Retinal pigment epithelial cell (primary cell): ENCODE data around the gene FMN2.
A peak's percentile ranks its signal among the peaks of the same experiment; 100 is the strongest.

Source experiments
- DNase-seq: peaks from one replicate; pipeline ENCODE4 v3.0.0-alpha.2; 2010; ENCODE audit warnings: low read depth
- H3K4me3 ChIP-seq: 2 replicates; pipeline ENCODE4 v1.5.1; 2011; ENCODE audit warnings: mild to moderate bottlenecking, low read length, control low read depth, moderate library complexity
- TF ChIP-seq, protein P1 (sequence below): conservative IDR thresholded peaks from 2 replicates; pipeline ENCODE4 v1.5.1; 2011; ENCODE audit warnings: low read depth, low read length, control low read depth, inconsistent platforms

The FMN2 gene

DNA sequence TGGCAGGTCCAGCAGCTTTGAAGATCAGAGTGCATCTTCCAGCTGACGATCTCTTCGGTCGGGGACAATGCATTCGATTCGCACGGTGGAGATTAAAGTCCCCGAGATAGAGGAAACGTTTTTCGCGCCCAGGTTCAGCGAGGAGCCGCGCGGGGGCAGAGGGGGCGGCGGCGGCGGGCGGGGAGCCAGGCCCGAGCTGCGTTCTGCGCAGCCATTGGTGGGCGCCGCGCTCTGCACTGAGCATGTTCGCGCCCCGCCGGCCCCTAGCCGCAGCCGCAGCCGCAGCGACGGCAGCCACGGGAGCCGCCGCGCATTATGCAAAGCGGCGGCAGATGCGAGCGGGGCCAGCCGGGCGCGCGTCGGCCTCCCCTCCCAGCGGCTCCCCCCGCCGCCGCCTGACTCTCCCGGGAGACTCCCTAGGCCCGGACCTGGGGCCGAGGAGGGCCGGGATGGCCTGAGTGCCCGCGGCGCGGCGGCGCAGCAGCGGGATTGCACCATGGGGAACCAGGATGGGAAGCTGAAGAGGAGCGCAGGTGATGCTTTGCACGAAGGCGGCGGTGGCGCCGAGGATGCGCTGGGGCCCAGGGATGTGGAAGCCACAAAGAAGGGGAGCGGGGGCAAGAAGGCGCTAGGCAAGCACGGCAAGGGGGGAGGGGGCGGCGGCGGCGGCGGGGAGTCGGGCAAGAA lies at the start of gene FMN2:
TSS of gene FMN2 (plus strand) at position 270 of the 687 bp plus-strand sequence. CDS start at position 497, 227 bp downstream.
- TF ChIP-seq, protein P1, sequence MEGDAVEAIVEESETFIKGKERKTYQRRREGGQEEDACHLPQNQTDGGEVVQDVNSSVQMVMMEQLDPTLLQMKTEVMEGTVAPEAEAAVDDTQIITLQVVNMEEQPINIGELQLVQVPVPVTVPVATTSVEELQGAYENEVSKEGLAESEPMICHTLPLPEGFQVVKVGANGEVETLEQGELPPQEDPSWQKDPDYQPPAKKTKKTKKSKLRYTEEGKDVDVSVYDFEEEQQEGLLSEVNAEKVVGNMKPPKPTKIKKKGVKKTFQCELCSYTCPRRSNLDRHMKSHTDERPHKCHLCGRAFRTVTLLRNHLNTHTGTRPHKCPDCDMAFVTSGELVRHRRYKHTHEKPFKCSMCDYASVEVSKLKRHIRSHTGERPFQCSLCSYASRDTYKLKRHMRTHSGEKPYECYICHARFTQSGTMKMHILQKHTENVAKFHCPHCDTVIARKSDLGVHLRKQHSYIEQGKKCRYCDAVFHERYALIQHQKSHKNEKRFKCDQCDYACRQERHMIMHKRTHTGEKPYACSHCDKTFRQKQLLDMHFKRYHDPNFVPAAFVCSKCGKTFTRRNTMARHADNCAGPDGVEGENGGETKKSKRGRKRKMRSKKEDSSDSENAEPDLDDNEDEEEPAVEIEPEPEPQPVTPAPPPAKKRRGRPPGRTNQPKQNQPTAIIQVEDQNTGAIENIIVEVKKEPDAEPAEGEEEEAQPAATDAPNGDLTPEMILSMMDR, result no peak
- peak within 1 kb of the TSS; percentile 76 for H3K4me3 ChIP-seq
- DNase-seq, result no peak

- DNase-seq, result no peak
- TF ChIP-seq, protein P1, result no peak
- H3K4me3 ChIP-seq, result no peak overlapping the region
Observed at GRCh38 chr1:240044620-240045019, 47.1 kb upstream of the FMN2 start.

GRCh38 chr1:240046000-240046399 lies 45.7 kb upstream of the FMN2 start:
- no peak overlapping the region for H3K4me3 ChIP-seq
- DNase-seq, result no peak
- TF ChIP-seq, protein P1, result no peak

DNA sequence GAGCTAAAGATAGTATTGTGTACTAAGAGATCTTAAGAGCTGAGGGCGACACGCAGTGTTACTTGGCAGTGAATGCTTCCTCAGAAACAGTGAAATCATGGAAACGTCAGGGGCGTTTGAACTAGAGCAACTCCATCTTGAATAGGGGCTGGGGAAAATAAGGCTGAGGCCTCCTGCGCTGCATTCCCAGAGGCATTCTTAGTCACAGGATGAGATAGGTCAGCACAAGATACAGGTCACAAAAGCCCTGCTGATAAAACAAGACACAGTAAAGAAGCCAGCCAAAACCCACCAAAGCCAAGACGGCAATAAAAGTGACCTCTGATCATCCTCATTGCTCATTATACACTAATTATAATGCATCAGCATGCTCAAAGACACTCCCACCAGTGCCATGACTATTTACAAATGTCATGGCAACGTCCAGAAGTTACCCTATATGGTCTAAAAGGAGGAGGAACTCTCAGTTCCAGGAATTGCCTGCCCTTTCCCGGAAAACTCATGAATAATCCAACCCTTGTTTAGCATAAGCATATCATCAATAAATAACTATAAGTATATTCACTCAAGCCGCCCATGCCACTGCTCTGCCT lies 37.5 kb upstream of the FMN2 start:
- TF ChIP-seq, protein P1, result no peak
- no peak for DNase-seq
- no peak overlapping the region for H3K4me3 ChIP-seq

DNA sequence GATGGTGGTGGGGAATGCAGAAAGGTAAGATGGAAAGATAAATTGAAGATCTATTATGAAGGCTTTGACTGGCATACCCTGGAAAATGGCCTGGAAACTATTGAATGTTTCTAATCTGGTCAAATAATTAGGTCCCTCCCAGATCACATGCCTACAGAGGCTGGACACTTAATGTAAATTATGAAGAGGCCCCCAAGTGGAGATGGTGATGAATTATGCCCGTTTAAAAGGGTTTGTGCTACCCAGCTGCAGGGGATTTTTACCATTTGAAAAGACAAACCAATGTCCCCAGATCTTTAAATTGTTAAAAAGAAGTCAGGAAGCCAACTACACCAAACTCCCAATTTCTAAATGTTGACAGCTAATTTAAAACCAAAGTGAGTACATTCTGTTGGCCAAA lies 35.7 kb upstream of the FMN2 start:
- DNase-seq, result no peak
- no peak overlapping the region for H3K4me3 ChIP-seq
- TF ChIP-seq, protein P1, result no peak

- DNase-seq, result no peak
- TF ChIP-seq, protein P1, result no peak
- H3K4me3 ChIP-seq, result no peak overlapping the region
Observed at GRCh38 chr1:240056350-240056749, 35.3 kb upstream of the FMN2 start.

DNA sequence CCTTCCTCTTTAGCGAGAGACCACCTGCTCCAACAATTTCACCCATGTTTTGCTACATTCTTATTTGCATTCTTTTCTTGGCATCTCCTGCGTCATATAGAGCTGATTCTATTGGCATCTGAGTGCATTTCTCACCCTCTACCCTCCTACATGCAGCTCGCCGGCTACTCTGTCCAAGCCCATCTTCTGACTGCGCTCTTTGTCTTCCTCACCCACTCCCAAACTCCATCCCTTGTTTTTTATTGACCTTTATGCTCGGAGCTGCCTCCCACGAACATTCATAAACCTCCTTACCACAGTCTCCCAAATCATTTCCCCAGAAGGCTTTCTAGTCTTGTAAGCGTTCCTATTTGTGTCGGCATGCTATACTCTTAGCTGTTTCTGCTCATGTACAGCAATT lies 33.6 kb upstream of the FMN2 start:
- no peak overlapping the region for H3K4me3 ChIP-seq
- TF ChIP-seq, protein P1, result no peak
- no peak for DNase-seq
